DLD1 (cell line): ENCODE measurements around the gene RBM24.

Experiments
- in situ Hi-C: cut with HindIII; loops from 2 replicates; pipeline ENCODE4 v1.10.0; 2017; ENCODE audit warnings: low sequenced_read_pairs

RBM24 gene

GRCh38 chr6:17281100-17281496 is at the start of gene RBM24:
Gene RBM24, plus strand, starts transcription at chr6:17281361. Its CDS starts 221 bp downstream, at chr6:17281582.
- in situ Hi-C loops, result no loop called here

- in situ Hi-C loops, result no loop called here
These were observed 47.6 kb upstream of the RBM24 start for GRCh38 chr6:17233531-17233930.

GRCh38 chr6:17237246-17237645 is 43.9 kb upstream of the RBM24 start:
- in situ Hi-C loops, result no loop called here

GRCh38 chr6:17239260-17239659 is 41.9 kb upstream of the RBM24 start:
- in situ Hi-C loops, result no loop called here

GRCh38 chr6:17240803-17241500 is 40.2 kb upstream of the RBM24 start:
- in situ Hi-C loops, result no loop called here

GRCh38 chr6:17242087-17242486 is 39.1 kb upstream of the RBM24 start:
- in situ Hi-C loops, result no loop called here

- in situ Hi-C loops, result no loop called here
These were observed 30.9 kb upstream of the RBM24 start for GRCh38 chr6:17250237-17250636.

- in situ Hi-C loops, result no loop called here
These were observed 29.2 kb upstream of the RBM24 start for GRCh38 chr6:17251953-17252352.

- in situ Hi-C loops, result no loop called here
These were observed 22.4 kb upstream of the RBM24 start for GRCh38 chr6:17258749-17259148.

- in situ Hi-C loops, result no loop called here
These were observed 15.6 kb upstream of the RBM24 start for GRCh38 chr6:17265570-17265969.

- in situ Hi-C loops, result no loop called here
These were observed 13.6 kb upstream of the RBM24 start for GRCh38 chr6:17267566-17267965.

GRCh38 chr6:17268114-17268513 is 13.0 kb upstream of the RBM24 start:
- in situ Hi-C loops, result no loop called here

- in situ Hi-C loops, result no loop called here
These were observed 11.3 kb upstream of the RBM24 start for GRCh38 chr6:17269840-17270239.

- in situ Hi-C loops, result no loop called here
These were observed 9.5 kb upstream of the RBM24 start for GRCh38 chr6:17271628-17272027.

GRCh38 chr6:17276766-17277165 is 4.4 kb upstream of the RBM24 start:
- in situ Hi-C loops, result no loop called here

GRCh38 chr6:17277256-17277655 is 3.9 kb upstream of the RBM24 start:
- in situ Hi-C loops, result no loop called here

GRCh38 chr6:17278289-17279063 is 2.7 kb upstream of the RBM24 start:
- in situ Hi-C loops, result no loop called here

GRCh38 chr6:17280138-17280537 is 1.0 kb upstream of the RBM24 start:
- in situ Hi-C loops, result no loop called here

GRCh38 chr6:17280552-17281090 is 540 bp upstream of the RBM24 start:
- in situ Hi-C loops, result no loop called here

- in situ Hi-C loops, result no loop called here
These were observed 628 bp downstream of the RBM24 start for GRCh38 chr6:17281497-17282481.

GRCh38 chr6:17283074-17283473 is 1.9 kb downstream of the RBM24 start:
- in situ Hi-C loops, result no loop called here
